HL-60 (cell line): ENCODE data around the gene GJA3.

Source experiments
- DNase-seq, 2 experiments: peaks; one replicate each; pipeline ENCODE4 v3.0.0-alpha.2; 2010 to 2020; ENCODE audit warnings: low read depth in 1 of 2, low spot score in 1 of 2
- H3K27ac ChIP-seq: fragments of 250-450 bp; sonication (Bioruptor Pico); replicated peaks from 2 replicates; pipeline ENCODE4 v1.5.1; 2020; ENCODE audit warnings: mild to moderate bottlenecking, moderate library complexity
- H3K27me3 ChIP-seq: fragments of 250-450 bp; sonication (Bioruptor Pico); 2 replicates; pipeline ENCODE4 v1.5.1; 2021; ENCODE audit warnings: mild to moderate bottlenecking, moderate library complexity; ENCODE audit not compliant: insufficient read depth, poor library complexity, severe bottlenecking
- H3K4me3 ChIP-seq: replicated peaks from 2 replicates; pipeline ENCODE4 v1.5.1; 2011; ENCODE audit warnings: mild to moderate bottlenecking, control low read depth, low read length; ENCODE audit not compliant: insufficient read depth
- GABPA ChIP-seq: IDR thresholded peaks from 2 replicates; pipeline ENCODE4 v1.6.1; 2012; ENCODE audit warnings: low read depth
- POLR2AphosphoS5 ChIP-seq: IDR thresholded peaks from 2 replicates; pipeline ENCODE4 v1.6.1; 2012; ENCODE audit warnings: low read depth
- SPI1 ChIP-seq: IDR thresholded peaks from 2 replicates; pipeline ENCODE4 v1.6.1; 2012; ENCODE audit warnings: low read depth, mild to moderate bottlenecking, borderline replicate concordance
- TF ChIP-seq, protein P1 (sequence below): IDR thresholded peaks from 2 replicates; pipeline ENCODE4 v1.6.1; 2012; ENCODE audit warnings: low read depth; ENCODE audit not compliant: insufficient replicate concordance
- TF ChIP-seq, protein P2 (sequence below): IDR thresholded peaks from one replicate; pipeline ENCODE4 v1.5.1; 2011; ENCODE audit warnings: low read length, control low read depth, inconsistent platforms; ENCODE audit not compliant: insufficient read depth

The GJA3 gene

DNA sequence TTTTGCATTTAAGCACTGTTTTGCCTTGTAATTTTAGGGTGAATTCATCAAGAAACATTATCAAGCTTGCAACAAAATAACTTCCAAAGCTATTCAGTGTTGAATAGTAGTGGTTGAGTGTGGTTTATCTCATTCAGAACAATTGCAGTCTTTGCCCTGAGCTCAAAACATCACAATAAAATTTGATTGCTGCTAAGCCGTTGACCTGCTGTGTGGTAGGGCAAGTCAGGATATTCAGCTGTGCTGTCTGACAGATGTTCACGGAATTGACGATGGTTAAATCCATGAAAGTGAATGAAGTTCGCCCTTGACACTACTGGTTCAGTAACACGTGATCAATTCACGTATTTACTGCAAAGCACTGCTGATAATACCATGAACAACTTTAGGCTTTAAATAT lies 66.9 kb downstream of the GJA3 start:
- TF ChIP-seq GABPA (no peak), POLR2AphosphoS5 (no peak), SPI1 (no peak)
- TF ChIP-seq, protein P1, sequence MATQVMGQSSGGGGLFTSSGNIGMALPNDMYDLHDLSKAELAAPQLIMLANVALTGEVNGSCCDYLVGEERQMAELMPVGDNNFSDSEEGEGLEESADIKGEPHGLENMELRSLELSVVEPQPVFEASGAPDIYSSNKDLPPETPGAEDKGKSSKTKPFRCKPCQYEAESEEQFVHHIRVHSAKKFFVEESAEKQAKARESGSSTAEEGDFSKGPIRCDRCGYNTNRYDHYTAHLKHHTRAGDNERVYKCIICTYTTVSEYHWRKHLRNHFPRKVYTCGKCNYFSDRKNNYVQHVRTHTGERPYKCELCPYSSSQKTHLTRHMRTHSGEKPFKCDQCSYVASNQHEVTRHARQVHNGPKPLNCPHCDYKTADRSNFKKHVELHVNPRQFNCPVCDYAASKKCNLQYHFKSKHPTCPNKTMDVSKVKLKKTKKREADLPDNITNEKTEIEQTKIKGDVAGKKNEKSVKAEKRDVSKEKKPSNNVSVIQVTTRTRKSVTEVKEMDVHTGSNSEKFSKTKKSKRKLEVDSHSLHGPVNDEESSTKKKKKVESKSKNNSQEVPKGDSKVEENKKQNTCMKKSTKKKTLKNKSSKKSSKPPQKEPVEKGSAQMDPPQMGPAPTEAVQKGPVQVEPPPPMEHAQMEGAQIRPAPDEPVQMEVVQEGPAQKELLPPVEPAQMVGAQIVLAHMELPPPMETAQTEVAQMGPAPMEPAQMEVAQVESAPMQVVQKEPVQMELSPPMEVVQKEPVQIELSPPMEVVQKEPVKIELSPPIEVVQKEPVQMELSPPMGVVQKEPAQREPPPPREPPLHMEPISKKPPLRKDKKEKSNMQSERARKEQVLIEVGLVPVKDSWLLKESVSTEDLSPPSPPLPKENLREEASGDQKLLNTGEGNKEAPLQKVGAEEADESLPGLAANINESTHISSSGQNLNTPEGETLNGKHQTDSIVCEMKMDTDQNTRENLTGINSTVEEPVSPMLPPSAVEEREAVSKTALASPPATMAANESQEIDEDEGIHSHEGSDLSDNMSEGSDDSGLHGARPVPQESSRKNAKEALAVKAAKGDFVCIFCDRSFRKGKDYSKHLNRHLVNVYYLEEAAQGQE, result no peak
- TF ChIP-seq, protein P2, sequence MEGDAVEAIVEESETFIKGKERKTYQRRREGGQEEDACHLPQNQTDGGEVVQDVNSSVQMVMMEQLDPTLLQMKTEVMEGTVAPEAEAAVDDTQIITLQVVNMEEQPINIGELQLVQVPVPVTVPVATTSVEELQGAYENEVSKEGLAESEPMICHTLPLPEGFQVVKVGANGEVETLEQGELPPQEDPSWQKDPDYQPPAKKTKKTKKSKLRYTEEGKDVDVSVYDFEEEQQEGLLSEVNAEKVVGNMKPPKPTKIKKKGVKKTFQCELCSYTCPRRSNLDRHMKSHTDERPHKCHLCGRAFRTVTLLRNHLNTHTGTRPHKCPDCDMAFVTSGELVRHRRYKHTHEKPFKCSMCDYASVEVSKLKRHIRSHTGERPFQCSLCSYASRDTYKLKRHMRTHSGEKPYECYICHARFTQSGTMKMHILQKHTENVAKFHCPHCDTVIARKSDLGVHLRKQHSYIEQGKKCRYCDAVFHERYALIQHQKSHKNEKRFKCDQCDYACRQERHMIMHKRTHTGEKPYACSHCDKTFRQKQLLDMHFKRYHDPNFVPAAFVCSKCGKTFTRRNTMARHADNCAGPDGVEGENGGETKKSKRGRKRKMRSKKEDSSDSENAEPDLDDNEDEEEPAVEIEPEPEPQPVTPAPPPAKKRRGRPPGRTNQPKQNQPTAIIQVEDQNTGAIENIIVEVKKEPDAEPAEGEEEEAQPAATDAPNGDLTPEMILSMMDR, result no peak
- Histone ChIP-seq H3K27me3 (no peaks in the 10 kb centered on the region), H3K27ac (no peak overlapping the region), H3K4me3 (no peak overlapping the region)
- no peak for DNase-seq

DNA sequence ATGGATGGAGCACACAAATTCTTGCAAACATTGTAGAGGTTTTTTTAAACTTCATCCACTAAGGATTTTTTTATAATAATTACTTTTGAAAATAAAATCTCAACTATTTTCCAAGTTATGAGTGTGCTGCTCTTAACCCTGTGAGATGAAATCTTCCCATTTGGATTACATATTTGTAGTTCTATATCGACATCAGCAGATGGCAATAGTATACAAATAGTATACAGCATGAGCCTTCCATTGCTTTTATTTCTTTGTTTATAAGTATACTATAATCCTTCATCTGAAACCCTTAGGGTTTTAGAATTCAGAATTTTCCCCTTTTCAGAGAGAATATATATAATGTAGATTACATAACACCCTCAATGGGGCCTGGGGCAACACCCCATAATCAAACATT lies 70.5 kb downstream of the GJA3 start:
- no peak for DNase-seq
- Histone ChIP-seq H3K27ac (no peak overlapping the region), H3K27me3 (no peaks in the 10 kb centered on the region), H3K4me3 (no peak overlapping the region)
- TF ChIP-seq, protein P1, result no peak
- TF ChIP-seq, protein P2, result no peak
- TF ChIP-seq POLR2AphosphoS5, result no peak
- no peak for TF ChIP-seq GABPA
- no peak for TF ChIP-seq SPI1
